Measurements from ENCODE around the gene PHF20. TPM values are rescaled to one million over a fixed set of nuclear protein-coding genes. Genes with fewer than 3 reads are reported as not detected.
"Not testable (repeated sequence)": the region's sequence is repeated elsewhere in the genome, so short reads cannot be mapped to it uniquely, and the experiment has no call there.

PHF20 gene
- total RNA-seq, 1 experiment from 2014 or later = 31.1 TPM

DNA sequence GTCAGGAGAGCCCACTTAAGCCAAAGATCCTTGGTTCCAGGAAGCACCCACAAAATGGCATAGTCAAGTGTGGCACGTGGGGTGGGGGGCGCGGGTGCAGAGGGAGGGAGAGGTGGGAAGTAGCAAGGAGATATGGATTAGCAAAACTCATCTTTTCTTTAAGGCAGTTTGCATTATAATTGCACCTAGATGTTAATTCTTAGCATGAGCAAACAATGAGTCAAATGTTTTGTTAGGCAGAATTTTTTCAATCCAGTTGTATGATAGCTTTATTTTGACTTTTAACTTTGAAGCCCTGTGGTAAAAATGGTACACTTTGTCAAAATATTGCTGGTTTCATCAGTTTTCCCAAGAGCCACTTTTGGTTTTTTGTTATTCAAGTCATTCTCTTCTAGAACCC lies 167.4 kb downstream of the PHF20 start:
- DNase-seq (ENCODE audit: low read depth) = no peak
- in situ Hi-C loops (cut with HindIII; ENCODE audit: low pct_unique_long_range_greater_than_20kb, low sequenced_read_pairs) = no loop called here

DNA sequence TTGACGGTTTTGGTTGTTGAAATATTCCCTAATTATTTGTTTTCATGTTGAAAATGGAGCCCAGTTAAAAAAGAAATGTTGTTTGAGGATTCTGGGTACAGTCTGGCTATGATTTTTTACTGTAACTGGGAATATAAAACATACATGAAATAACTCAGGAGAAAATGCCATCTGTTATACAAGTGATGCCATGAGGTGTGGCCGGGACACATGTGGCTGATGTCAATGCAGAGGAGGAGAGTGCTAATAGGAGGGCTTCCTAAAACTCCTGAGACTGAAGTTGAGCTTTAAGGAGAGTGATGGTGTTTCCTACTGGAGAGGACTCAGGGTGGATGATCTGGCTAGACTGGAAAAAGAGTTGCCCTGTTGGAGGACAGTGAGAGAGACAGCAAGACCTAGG lies 169.8 kb downstream of the PHF20 start:
- DNase-seq (ENCODE audit: low read depth) = no peak
- in situ Hi-C loops (cut with HindIII; ENCODE audit: low pct_unique_long_range_greater_than_20kb, low sequenced_read_pairs) = loop anchor here (10.0 kb wide), 1 partner anchor 167 kb away; the partner anchor contains the start of gene PHF20

DNA sequence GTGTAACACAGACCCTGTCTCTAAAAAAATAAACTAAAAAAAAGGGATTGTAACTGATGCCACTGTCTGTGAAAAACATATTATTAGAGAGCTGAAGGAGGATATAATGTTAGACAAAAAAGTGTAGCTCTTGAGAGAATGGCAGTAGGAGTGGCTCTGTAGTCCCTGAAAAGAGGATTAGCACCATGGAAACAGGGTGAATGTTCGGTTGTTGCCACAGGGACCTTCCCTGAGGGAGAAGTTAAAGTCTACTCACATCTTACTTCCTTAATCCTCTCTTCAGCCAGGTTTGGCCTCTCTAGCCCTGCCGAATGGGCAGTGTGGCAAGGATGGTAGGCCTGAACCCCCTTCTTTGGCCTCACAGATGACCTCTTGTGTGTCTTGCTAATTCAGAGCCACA lies 170.4 kb downstream of the PHF20 start:
- DNase-seq (ENCODE audit: low read depth) = no peak

DNA sequence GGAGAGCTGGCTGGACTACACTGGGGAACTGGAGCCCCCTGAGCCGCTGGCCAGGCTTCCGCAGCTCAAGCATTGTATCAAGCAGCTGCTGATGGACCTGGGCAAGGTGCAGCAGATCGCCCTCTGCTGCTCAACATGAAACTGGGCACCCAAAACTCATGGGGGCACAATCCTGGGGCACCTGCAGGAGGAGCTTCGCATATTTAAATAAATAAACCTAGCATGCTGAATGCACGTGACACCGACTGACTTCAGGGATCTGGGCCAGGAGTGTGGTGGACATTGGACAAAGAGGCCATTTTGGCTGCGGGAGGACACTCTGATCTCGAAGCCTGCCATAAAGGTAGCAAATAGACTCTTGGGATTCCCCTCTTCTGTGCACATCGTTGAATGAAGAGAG lies 175.7 kb downstream of the PHF20 start:
- in situ Hi-C loops (cut with HindIII; ENCODE audit: low pct_unique_long_range_greater_than_20kb, low sequenced_read_pairs) = loop anchor here (10.0 kb wide), 1 partner anchor 173 kb away; the partner anchor contains the start of gene PHF20
- DNase-seq (ENCODE audit: low read depth) = peak; percentile 19

More for the DNA sequence above, 170.4 kb downstream of the PHF20 start:
- in situ Hi-C loops (cut with HindIII; ENCODE audit: low pct_unique_long_range_greater_than_20kb, low sequenced_read_pairs) = loop anchor here (10.0 kb wide), 1 partner anchor 167 kb away; the partner anchor contains the start of gene PHF20

DNA sequence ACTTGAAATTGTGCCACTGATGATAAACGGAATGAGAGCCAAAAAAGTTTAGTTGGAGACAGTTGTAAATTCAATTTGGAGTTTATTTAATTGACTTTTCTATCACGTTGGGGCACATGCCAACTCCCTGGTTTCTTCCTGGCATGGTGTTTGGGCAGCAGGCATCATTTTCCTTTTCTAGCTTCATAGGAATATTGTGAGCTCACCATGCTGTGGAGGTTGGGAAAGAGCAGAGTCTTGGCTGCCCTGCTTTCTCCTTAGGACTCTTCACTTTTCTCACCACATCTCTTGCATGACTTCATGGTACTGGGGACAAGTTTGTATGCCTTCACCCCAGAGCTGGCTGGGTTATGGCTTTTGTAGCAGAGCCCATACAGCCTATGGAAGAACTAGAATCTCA lies 176.1 kb downstream of the PHF20 start:
- in situ Hi-C loops (cut with HindIII; ENCODE audit: low pct_unique_long_range_greater_than_20kb, low sequenced_read_pairs) = loop anchor here (10.0 kb wide), 1 partner anchor 173 kb away; the partner anchor contains the start of gene PHF20

DNA sequence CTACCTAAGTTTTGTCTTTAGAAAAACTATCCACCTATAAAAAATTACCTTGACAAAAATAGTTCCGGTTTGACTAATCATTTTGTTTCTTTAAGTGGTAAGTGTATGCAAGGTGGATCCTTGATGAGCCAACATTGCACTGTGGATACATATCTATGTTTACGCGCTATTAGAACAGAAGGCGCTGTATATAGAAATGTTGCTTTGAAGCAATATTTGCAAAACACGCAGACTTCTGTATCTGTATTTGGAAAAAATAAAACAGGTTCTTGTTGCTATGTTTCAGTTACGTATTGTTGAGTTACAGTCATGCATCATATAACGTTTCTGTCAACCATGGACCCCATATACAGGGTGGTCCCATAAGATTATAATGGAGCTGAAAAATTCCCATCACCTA lies 178.3 kb downstream of the PHF20 start:
- DNase-seq (ENCODE audit: low read depth) = no peak
- in situ Hi-C loops (cut with HindIII; ENCODE audit: low pct_unique_long_range_greater_than_20kb, low sequenced_read_pairs) = no loop called here

More for the DNA sequence above, 176.1 kb downstream of the PHF20 start:
- no peak for DNase-seq (ENCODE audit: low read depth)

DNA sequence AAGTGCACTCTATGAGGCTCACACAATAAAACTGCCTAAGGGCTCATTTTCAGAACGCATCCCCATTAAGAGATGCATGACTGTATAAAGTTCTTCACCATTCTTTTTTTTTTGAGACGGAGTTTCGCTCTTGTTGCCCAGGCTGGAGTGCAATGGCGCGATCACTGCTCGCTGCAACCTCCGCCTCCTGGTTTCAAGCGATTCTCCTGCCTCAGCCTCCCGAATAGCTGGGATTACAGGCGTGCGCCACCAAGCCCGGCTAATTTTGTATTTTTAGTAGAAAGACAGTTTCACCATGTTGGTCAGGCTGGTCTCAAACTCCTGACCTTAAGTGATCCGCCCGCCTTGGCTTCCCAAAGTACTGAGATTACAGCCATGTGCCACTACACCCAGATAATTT lies 180.3 kb downstream of the PHF20 start:
- in situ Hi-C loops (cut with HindIII; ENCODE audit: low pct_unique_long_range_greater_than_20kb, low sequenced_read_pairs); DNase-seq (ENCODE audit: low read depth): not testable (repeated sequence)

DNA sequence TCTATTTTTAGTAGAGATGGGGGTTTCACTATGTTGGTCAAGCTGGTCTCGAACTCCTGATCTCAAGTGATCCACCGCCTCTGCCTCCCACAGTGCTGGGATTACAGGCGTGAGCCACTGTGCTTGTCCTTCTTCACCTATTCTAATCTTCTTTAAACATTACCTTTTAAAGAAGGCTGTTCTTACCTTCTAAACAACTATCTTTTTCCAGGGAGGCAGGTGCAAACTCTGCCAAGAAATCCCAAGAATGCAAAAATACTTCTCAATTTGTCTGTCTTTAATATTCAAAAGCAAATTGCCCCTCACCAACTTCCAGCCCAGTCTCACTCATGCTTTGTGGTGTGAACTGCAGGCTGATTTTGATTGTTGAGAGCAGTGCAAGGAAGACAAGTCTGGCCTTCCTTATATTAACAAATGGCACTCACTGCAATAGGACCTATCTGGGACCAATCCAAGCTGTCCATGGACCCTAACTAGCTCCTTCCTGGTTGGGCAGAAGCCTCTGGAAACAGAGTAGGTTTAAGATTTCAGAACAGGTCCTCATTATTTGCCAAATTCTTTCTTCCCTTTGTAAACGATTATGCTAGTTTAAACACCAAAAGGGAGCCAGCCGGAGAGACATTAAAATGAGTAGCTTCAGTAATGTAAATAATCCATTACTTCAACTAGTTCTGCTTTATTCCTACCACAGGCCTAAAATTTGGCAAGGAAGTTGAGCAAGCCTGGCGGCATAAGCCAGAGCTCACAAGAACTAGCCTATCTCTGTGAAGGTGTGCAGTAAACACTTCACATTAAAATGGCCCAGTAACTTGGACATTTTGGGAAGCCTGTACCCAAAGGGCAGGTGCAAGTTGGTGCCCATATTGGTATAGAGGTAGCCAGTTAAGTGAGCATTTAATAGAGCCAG lies 180.9 kb downstream of the PHF20 start:
- in situ Hi-C loops (cut with HindIII; ENCODE audit: low pct_unique_long_range_greater_than_20kb, low sequenced_read_pairs) = no loop called here
- peak; percentile 32 for DNase-seq (ENCODE audit: low read depth)

DNA sequence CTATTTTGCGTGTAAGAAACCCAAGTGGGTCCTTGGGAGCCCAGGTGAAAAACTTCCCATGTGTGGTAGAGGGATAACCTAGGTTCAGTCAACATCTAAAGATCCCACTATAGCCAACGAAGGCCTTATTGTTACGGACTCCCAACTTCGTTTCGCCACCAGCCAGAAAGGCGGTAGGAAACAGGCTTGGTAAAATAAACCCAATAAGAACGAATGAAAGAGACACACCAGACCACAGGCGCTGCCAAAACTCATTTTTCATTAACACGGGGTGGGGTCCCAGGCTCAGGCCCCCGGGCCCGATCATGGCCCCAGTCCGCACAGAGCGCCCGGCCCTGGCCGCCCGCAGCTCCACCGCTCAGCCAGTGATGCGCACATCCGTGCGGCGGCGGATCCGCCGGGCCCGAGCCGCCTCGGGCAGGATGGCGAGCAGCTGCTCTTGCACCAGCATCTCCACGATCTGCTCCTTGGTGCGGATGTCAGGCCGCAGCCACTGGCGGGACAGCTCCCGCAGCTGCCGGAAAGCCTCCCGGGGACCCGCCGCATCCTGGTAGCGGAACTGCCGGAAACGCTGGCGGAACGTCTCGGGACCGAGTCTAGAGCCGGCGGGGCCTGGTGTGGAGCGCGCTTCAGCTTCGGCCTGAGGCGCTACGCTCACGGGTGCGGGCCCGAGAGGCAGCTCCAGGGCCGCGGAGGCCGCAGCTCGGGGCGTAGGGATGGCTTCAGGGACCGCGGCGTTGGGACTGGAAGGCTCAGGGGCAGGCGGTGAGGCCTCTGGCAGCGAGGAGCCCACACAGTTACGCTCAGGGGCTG lies 181.8 kb downstream of the PHF20 start:
- in situ Hi-C loops (cut with HindIII; ENCODE audit: low pct_unique_long_range_greater_than_20kb, low sequenced_read_pairs) = no loop called here
- no peak for DNase-seq (ENCODE audit: low read depth)

DNA sequence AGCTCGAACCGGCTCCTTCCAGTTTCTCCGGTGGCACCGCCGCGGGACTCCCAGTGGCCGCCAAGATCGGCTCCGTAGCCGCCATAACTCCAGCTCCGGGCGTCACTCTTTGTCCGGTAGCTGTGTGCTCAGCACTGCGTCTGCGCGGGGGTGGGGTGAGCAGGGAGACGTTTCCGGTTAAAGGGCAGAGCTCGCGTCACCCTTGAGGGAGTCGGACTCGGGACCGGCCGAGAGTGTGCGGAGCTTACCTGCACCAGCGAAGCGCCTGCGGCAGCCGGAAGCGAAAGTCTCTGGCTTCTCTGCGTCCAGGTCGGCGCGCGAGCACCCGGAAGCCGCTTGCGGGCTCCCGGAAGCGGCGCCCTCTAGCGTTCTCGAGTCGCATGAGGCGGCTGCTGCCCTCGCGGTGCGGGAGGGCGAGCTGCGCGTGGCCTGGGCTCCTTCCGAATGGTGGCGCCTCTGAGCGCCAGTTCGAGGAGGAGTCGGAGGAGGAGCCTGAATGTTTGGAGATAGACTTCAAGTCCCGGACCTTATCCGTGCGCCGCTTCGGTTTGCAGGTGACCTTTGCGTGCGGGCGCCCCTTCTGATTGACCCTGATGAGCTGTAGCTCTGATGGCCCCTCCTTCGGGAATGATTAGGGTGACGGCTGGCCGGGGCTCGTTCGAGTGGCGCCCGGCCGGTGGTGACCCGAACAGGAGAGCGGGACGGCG lies 182.5 kb downstream of the PHF20 start, which contains the start of gene SCAND1:
SCAND1 (minus strand) TSS at position 303 of the 707 bp plus-strand sequence; CDS start at position 85, 218 bp downstream.
- peak; percentile 99 for DNase-seq (ENCODE audit: low read depth)
- in situ Hi-C loops (cut with HindIII; ENCODE audit: low pct_unique_long_range_greater_than_20kb, low sequenced_read_pairs) = no loop called here

DNA sequence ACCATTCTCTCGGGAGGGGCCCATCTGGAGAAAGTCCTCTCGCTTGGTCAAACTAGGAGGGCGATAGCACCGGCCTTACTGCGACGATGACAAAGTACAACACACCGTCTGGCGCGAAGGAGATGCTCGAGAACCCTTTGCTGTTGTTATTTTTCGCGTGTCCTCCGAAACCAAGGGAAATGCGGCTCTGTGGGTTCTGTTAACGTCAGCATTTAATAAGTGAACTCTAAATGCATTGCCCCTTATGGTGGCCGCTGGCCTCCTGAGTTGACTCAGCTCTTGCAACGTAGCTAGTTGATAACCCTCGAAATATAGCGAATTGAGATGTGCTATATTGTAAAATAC lies 183.1 kb downstream of the PHF20 start:
- no peak for DNase-seq (ENCODE audit: low read depth)
- in situ Hi-C loops (cut with HindIII; ENCODE audit: low pct_unique_long_range_greater_than_20kb, low sequenced_read_pairs) = no loop called here

DNA sequence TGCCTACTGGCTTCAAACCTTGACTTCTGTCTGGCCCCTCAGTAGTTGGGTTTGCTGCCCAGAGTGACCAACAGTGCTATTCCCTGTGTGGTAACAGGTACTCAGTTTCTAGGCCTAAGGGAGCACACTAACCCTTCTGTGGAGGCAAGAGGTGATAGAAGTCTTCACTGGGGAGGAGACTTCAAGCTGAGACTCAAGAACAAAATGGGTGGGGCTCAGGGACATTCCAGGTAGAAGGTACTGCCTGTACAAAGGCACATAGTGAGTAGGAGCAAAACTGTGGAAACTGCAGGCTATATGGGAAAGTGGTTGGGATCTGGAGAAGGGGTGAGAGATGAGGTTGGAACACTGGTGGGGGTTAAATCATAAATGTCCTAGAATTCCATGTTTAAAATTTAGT lies 184.8 kb downstream of the PHF20 start:
- DNase-seq (ENCODE audit: low read depth) = no peak
- in situ Hi-C loops (cut with HindIII; ENCODE audit: low pct_unique_long_range_greater_than_20kb, low sequenced_read_pairs) = no loop called here

DNA sequence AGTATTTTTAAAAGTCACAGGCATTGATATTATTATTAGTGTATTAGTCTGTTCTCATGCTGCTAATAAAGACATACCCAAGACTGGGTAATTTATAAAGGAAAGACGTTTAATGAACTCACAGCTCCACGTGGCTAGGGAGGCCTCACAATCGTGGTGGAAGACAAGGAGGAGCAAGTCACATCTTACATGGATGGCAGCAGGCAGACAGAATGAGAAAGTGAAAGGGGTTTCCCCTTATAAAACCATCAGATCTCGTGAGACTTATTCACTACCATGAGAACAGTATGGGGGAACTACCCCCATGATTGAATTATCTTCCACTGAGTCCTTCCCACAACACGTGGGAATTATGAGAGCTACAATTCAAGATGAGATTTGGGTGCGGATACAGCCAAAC lies 187.5 kb downstream of the PHF20 start:
- DNase-seq (ENCODE audit: low read depth); in situ Hi-C loops (cut with HindIII; ENCODE audit: low pct_unique_long_range_greater_than_20kb, low sequenced_read_pairs): not testable (repeated sequence)

DNA sequence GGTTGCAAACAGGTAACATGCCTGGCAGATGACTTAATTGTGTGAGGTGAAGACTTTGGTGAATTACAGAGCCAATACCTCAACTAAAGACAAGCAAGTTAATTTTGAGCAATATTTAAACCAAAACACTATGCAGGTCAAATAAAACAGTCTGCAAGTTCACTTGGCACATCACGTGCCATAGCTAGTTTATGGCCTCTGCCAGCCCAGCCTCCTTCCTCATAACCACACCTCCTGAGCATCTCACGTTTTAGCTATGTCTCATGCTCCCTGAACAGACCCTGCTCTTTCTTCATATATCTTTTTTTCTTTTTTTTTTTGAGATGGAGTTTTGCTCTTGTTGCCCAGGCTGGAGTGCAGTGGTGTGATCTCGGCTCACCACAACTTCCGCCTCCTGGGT lies 192.1 kb downstream of the PHF20 start:
- no peak for DNase-seq (ENCODE audit: low read depth)
- in situ Hi-C loops (cut with HindIII; ENCODE audit: low pct_unique_long_range_greater_than_20kb, low sequenced_read_pairs) = no loop called here

DNA sequence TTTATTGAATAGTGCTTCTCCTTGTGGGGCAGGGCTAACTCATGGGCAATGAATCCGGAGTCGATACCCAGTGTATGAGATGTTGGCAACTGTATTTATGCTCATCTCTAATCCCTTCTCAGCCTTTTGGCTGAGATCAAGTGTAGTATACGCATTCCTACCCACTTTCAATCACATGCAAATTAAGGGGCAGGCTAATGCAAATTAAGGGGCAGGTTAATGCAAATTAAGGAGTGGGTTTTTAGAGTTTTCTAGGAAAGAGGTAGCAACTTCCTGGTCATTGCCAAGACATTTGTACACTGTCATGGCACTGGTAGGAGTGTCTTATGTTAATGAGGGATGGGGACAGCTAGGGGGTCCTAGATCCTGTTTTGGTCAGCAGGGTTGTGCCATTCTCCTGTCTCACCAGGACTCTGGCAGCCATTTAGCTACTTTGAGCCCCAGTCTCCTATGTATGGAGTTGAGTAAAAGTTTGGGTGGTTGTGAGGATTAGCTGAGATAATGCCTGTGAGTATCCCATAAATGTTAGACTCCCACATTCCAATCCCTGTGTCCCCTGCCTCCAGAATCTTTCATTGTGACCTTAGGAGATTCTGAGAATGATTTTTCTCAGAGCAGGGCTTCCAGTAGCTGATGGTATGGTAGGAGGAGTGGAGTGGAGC lies 196.3 kb downstream of the PHF20 start, which contains the start of gene CNBD2:
CNBD2 (plus strand) TSS at position 612 of the 662 bp plus-strand sequence. CDS start 173 bp downstream, outside the sequence.
- DNase-seq (ENCODE audit: low read depth) = no peak
- in situ Hi-C loops (cut with HindIII; ENCODE audit: low pct_unique_long_range_greater_than_20kb, low sequenced_read_pairs) = no loop called here

DNA sequence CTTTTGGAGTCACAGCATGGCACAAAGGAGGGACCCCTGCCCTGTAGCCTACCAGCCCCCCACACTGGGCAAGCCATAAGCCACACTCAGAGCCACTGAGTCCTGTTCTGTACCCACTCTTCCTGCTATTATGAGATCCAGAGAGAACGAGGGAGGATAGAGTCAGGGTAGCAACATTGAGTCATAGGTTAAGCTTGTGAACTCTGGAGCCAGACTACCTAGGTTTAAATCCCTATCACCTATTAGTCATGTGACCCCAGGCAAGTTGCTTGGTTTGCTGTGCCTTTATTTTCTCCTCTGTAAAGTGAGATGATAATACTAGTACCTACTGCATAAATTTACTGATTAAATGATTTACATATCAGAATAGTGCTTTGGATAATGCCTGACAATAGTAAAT lies 197.1 kb downstream of the PHF20 start:
- in situ Hi-C loops (cut with HindIII; ENCODE audit: low pct_unique_long_range_greater_than_20kb, low sequenced_read_pairs) = no loop called here
- no peak for DNase-seq (ENCODE audit: low read depth)

DNA sequence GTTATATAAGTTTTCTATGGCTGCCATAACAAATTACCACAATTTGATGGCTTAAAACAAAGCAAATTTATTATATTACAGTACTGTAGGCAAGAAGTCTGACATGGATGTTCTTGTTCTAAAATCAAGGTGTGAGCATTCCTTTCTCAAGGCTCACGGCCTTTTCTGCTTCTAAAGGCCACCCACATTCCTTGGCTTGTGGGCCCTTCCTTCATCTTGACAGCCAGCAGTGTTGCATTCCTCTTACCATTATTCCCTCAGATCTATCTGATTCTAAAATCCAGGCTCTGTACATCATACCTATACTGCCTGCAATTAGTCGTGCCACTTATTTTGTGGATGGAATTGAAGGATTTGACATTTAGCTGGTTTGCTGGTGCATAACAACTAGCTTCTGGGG lies 200.2 kb downstream of the PHF20 start:
- DNase-seq (ENCODE audit: low read depth) = no peak
- in situ Hi-C loops (cut with HindIII; ENCODE audit: low pct_unique_long_range_greater_than_20kb, low sequenced_read_pairs) = no loop called here

DNA sequence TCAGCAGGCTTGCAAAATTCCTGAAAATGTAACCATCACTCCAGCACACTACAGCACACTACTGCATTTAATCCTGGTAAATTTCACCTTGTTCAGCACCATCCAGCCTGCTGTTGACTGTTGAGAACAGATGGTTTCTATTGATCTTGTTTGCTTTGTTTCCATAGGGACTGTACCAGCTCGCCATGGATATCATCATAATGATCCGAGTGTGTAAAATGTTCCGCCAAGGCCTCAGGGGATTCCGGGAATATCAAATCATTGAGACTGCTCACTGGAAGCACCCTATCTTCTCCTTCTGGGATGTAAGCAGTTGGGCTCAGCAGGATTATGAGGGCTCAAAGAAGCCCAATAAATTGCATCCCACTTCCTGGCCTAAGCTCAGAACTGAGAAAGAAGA lies 200.6 kb downstream of the PHF20 start:
- in situ Hi-C loops (cut with HindIII; ENCODE audit: low pct_unique_long_range_greater_than_20kb, low sequenced_read_pairs) = no loop called here

More for the DNA sequence above, 200.6 kb downstream of the PHF20 start:
- no peak for DNase-seq (ENCODE audit: low read depth)
